Uterine smooth muscle cell (primary cell): ENCODE data around the gene ZNF396. TPM values are rescaled to one million over a fixed set of nuclear protein-coding genes. Genes with fewer than 3 reads are reported as not detected.

ENCODE experiments used
- total RNA-seq: library from RNA; depleted of rRNA; stranded (reverse); fragments of >200 nt; gene quantifications from 2 replicates; pipeline ENCODE4 v1.2.3, GENCODE V29; 2014

The ZNF396 gene
- total RNA-seq = 0.89 and 2.0 TPM in 2 replicates

DNA sequence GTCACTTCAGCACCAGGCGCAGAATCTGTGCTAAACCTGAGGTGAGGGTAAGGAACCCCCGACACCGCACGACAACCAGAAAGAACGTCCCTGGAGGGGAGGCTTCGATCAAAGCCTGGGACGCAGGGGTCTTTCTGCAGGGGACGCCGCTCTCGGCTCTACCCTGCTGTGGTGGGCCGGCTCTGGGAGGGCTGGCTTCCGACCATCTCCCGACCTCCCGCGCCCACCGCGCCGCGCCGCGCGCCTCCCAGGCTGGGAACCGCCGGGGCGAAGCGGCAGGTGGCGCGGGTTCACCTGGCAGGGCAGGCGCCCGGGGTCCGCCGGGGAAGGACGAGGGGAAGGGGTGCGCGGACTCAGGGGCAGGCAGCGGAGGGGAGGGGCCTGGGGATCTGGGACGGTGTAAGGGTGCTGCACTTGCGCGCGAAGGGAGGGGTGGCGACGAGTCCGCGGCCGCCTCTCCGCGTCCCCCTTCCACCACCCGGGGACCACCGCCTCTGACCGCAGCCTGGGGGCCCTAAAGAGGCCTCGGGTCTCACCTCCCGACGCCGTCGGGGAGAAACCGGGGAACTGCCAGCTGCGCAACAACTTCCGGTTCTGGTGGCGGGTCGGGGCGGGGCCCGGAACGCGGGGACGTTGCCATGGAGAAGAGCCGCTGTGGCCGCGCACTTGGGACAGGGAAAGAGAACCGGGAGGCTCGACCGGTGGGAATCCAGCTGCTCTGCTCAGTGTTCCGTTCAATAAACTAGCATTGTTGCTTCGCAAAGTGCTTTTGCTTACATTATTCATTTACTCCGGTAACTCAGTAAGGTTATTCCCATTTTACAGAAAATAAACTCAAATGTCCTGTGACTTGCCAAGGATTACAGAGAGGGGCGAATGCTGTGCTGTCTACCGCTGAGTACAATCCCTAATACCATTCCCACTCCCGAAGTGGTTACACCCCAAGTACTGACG is at the start of gene ZNF396:
Gene ZNF396, minus strand, starts transcription at position 596 of the 954 bp plus-strand sequence. CDS start 3,045 bp downstream, outside the sequence.

DNA sequence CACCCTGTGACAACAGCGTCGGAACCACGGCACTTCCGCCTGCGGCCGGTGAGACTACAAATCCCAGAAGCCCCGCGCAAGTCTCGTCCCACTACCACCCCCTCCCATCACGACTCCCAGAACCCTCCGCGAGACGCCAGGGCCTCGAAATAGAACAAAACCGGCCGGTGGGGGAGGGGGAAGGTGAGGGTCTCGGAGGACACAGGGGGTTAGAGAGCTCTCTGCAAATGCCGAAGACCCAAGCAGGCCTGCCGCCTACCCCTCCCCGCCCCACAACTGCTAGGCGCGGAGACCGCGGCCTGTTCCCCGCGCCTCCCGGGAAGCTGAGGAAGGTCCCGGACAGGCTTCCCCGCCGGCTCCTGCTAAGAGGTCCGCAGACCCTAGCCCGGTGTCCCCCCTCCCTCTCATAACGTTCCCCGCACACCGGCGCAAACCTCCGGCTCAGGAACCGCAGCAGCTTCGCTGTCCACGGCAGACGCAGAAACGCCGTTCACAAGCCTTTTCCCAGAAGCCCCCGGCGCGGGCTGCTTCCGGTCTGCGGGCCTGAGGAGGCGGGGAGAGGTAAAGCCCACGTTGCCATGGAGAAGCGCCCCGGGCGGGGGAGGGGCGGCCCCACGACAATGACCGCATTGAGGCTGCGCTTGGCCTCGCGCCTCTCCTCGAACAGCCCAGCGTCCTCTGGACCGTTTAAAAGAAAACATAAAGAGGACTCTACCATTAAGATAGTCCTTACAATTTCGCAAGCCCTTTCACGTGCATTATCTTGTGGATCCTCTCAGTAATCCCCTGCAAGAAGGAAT is 33.0 kb downstream of the ZNF396 start, which contains the start of gene ZNF24:
Gene ZNF24, minus strand, starts transcription at position 485 of the 800 bp plus-strand sequence. CDS start 3,770 bp downstream, outside the sequence.

Other genes with a start within 250 kb of the ZNF396 start
- gene ZNF397, start 136.3 kb downstream of the ZNF396 start, total RNA-seq = 14.2 and 19.7 TPM in 2 replicates
- 24.9 and 26.0 TPM in 2 replicates for gene ZSCAN30, start 87.1 kb downstream of the ZNF396 start, total RNA-seq
- 38.5 and 43.2 TPM in 2 replicates for gene ZNF24, start 32.9 kb downstream of the ZNF396 start, total RNA-seq
- gene INO80C, start 120.6 kb upstream of the ZNF396 start, total RNA-seq = 4.9 and 6.4 TPM in 2 replicates
- gene GALNT1, start 204.4 kb upstream of the ZNF396 start, total RNA-seq = 57.3 and 60.6 TPM in 2 replicates